Activated CD4-positive, alpha-beta T cell treated with anti-CD3 and anti-CD28 coated beads for 4 hours (primary cell): ENCODE data around the gene CXCL3.
"Not testable (repeated sequence)": the region's sequence is repeated elsewhere in the genome, so short reads cannot be mapped to it uniquely, and the experiment has no call there.

Source experiments
- DNase-seq, 2 donors: peaks; one replicate each; pipeline ENCODE4 v3.0.0-alpha.2; 2020

The CXCL3 gene

GRCh38 chr4:74038425-74039314, at the start of gene CXCL3:
CXCL3 (minus strand) TSS chr4:74038689; CDS start chr4:74038611, 78 bp downstream.
- no peak for DNase-seq

GRCh38 chr4:74087481-74087880, 49.0 kb upstream of the CXCL3 start:
- DNase-seq = no peak

- DNase-seq = no peak
Observed at GRCh38 chr4:74085669-74086068, 47.2 kb upstream of the CXCL3 start.

GRCh38 chr4:74084984-74085383, 46.5 kb upstream of the CXCL3 start:
- no peak for DNase-seq

- DNase-seq = no peak
Observed at GRCh38 chr4:74083546-74083945, 45.1 kb upstream of the CXCL3 start.

- DNase-seq = no peak
Observed at GRCh38 chr4:74081035-74081434, 42.5 kb upstream of the CXCL3 start.

GRCh38 chr4:74080351-74080750, 41.9 kb upstream of the CXCL3 start:
- DNase-seq = not testable (repeated sequence)

GRCh38 chr4:74079024-74079423, 40.5 kb upstream of the CXCL3 start:
- DNase-seq = not testable (repeated sequence)

GRCh38 chr4:74073358-74073757, 34.9 kb upstream of the CXCL3 start:
- no peak for DNase-seq

- no peak for DNase-seq
Observed at GRCh38 chr4:74072739-74073138, 34.2 kb upstream of the CXCL3 start.

- DNase-seq = no peak
Observed at GRCh38 chr4:74067586-74067985, 29.1 kb upstream of the CXCL3 start.

- no peak for DNase-seq
Observed at GRCh38 chr4:74066232-74066631, 27.7 kb upstream of the CXCL3 start.

GRCh38 chr4:74065115-74065642, 26.7 kb upstream of the CXCL3 start:
- DNase-seq = no peak

- no peak for DNase-seq
Observed at GRCh38 chr4:74063859-74064258, 25.4 kb upstream of the CXCL3 start.

- DNase-seq = no peak
Observed at GRCh38 chr4:74062953-74063352, 24.5 kb upstream of the CXCL3 start.

- no peak for DNase-seq
Observed at GRCh38 chr4:74061430-74061829, 22.9 kb upstream of the CXCL3 start.

- DNase-seq = no peak
Observed at GRCh38 chr4:74059161-74059829, 20.8 kb upstream of the CXCL3 start.

- no peak for DNase-seq
Observed at GRCh38 chr4:74058048-74058651, 19.7 kb upstream of the CXCL3 start.

- DNase-seq = no peak
Observed at GRCh38 chr4:74057588-74057987, 19.1 kb upstream of the CXCL3 start.

- DNase-seq = no peak
Observed at GRCh38 chr4:74056858-74057562, 18.5 kb upstream of the CXCL3 start.

GRCh38 chr4:74056114-74056857, 17.8 kb upstream of the CXCL3 start:
- no peak for DNase-seq

- DNase-seq = no peak
Observed at GRCh38 chr4:74055498-74055897, 17.0 kb upstream of the CXCL3 start.
